Endothelial cell of umbilical vein (primary cell): ENCODE measurements around the gene HS3ST3A1. TPM values are rescaled to one million over a fixed set of nuclear protein-coding genes. Genes with fewer than 3 reads are reported as not detected.

Source experiments
- BruUV-seq: library from RNA; stranded (reverse); fragments of 400-500 nt; replicated peaks from 2 replicates; lab custom pipeline; 2021; lab: Mats Ljungman, UMichigan
- CTCF ChIA-PET: fragments of 300-600, 350-600 bp; sonication (Branson Sonifier 250); formaldehyde crosslinking; loops from one replicate; lab custom pipeline; 2021; ENCODE audit warnings: antibody characterized with exemption, inconsistent platforms; lab: Charles Lee
- POLR2A ChIA-PET: fragments of 300-600, 350-600 bp; sonication (Branson Sonifier 250); formaldehyde crosslinking; loops from one replicate; lab custom pipeline; 2021; ENCODE audit warnings: antibody characterized with exemption, inconsistent platforms; lab: Charles Lee
- DNase-seq: peaks from one replicate; pipeline ENCODE4 v3.0.0-alpha.2; 2011; ENCODE audit warnings: low read depth, low spot score
- FAIRE-seq: peaks from 2 replicates; lab custom pipeline; 2011; peaks lifted over from hg19 to GRCh38; lab: Jason Lieb, UNC
- H2AFZ ChIP-seq: 2 replicates; pipeline ENCODE4 v1.6.0; 2012; ENCODE audit warnings: low read depth, low read length, control low read depth, inconsistent platforms
- H3K27ac ChIP-seq: 2 replicates; pipeline ENCODE4 v1.5.1; 2011; ENCODE audit warnings: low read depth, mild to moderate bottlenecking, control low read depth, low read length, moderate library complexity; ENCODE audit not compliant: insufficient read depth
- H3K27me3 ChIP-seq, 2 experiments: 2 replicates each; pipeline versions ENCODE4 v1.6.0 to v1.6.1; 2011; ENCODE audit warnings: low read length in 2 of 2, mixed read lengths in 1 of 2; ENCODE audit not compliant: control insufficient read depth in 2 of 2, insufficient read depth in 2 of 2
- H3K36me3 ChIP-seq, 2 experiments: 2 replicates in 1 of 2; 3 replicates in 1 of 2; pipeline ENCODE4 v1.5.1; 2011; ENCODE audit warnings: low read length in 2 of 2, mild to moderate bottlenecking in 1 of 2, moderate library complexity in 1 of 2; ENCODE audit not compliant: control insufficient read depth in 2 of 2, insufficient read depth in 2 of 2; ENCODE audit errors: extremely low read depth in 1 of 2
- H3K4me1 ChIP-seq: 3 replicates; pipeline ENCODE4 v1.5.1; 2011; ENCODE audit warnings: mild to moderate bottlenecking, low read length; ENCODE audit not compliant: control insufficient read depth, insufficient read depth; ENCODE audit errors: extremely low read depth
- H3K4me2 ChIP-seq: 2 replicates; pipeline ENCODE4 v1.6.1; 2011; ENCODE audit warnings: low read length, control low read depth, mixed read lengths; ENCODE audit not compliant: insufficient read depth
- H3K4me3 ChIP-seq, 3 experiments: fragments of 200-600 bp in 1 of 3; sonication (generic), shearing (Covaris generic) in 1 of 3; replicated peaks in 1 of 3; 2 replicates each; pipeline ENCODE4 v1.5.1; 2011 to 2016; ENCODE audit warnings: control low read depth in 3 of 3, low read length in 3 of 3, mild to moderate bottlenecking in 2 of 3, inconsistent platforms in 1 of 3, low read depth in 1 of 3, moderate library complexity in 1 of 3; ENCODE audit not compliant: insufficient read depth in 1 of 3
- H3K79me2 ChIP-seq: 2 replicates; pipeline ENCODE4 v1.6.0; 2012; ENCODE audit warnings: low read length, inconsistent platforms; ENCODE audit not compliant: control insufficient read depth, insufficient read depth
- H3K9ac ChIP-seq: replicated peaks from 2 replicates; pipeline ENCODE3; 2011; ENCODE audit warnings: low read length, control low read depth; ENCODE audit not compliant: insufficient read depth; ENCODE audit errors: extremely low read depth
- H3K9me1 ChIP-seq: replicated peaks from 3 replicates; pipeline ENCODE4 v1.6.0; 2011; ENCODE audit warnings: mild to moderate bottlenecking, low read length; ENCODE audit not compliant: control insufficient read depth, insufficient read depth; ENCODE audit errors: extremely low read depth
- H3K9me3 ChIP-seq: replicated peaks from 2 replicates; pipeline ENCODE4 v1.5.1; 2012; ENCODE audit warnings: low read length, inconsistent platforms; ENCODE audit not compliant: control insufficient read depth, insufficient read depth
- H4K20me1 ChIP-seq: replicated peaks from 2 replicates; pipeline ENCODE3; 2011; ENCODE audit warnings: mild to moderate bottlenecking, low read length; ENCODE audit not compliant: control insufficient read depth, insufficient read depth; ENCODE audit errors: extremely low read depth
- CTCF ChIP-seq, 2 donors: IDR thresholded peaks; 1 replicate in 1 of 2; 2 replicates in 1 of 2; pipeline ENCODE4 v1.5.1; 2011; ENCODE audit warnings: low read length in 2 of 2, mild to moderate bottlenecking in 2 of 2, moderate library complexity in 2 of 2, control low read depth in 1 of 2, inconsistent platforms in 1 of 2, low read depth in 1 of 2; ENCODE audit not compliant: insufficient read depth in 1 of 2; ENCODE audit errors: extremely low read depth in 1 of 2
- EZH2 ChIP-seq: IDR thresholded peaks from 2 replicates; pipeline ENCODE4 v1.6.1; 2012; ENCODE audit warnings: borderline replicate concordance, low read depth, mild to moderate bottlenecking, moderate library complexity, low read length, inconsistent platforms; ENCODE audit not compliant: severe bottlenecking
- FOS ChIP-seq: IDR thresholded peaks from 2 replicates; pipeline ENCODE4 v1.6.1; 2011; ENCODE audit warnings: mild to moderate bottlenecking, low read length, moderate library complexity, borderline replicate concordance; ENCODE audit not compliant: insufficient read depth
- GATA2 ChIP-seq: IDR thresholded peaks from 2 replicates; pipeline ENCODE4 v1.7.0; 2011; ENCODE audit warnings: low read depth, mild to moderate bottlenecking, moderate library complexity, mixed read lengths, low read length; ENCODE audit not compliant: insufficient read length, insufficient read depth
- JUN ChIP-seq: IDR thresholded peaks from 2 replicates; pipeline ENCODE4 v1.6.1; 2011; ENCODE audit warnings: borderline replicate concordance, low read depth; ENCODE audit not compliant: insufficient read length, insufficient read depth
- MAX ChIP-seq: IDR thresholded peaks from 2 replicates; pipeline ENCODE4 v1.6.1; 2011; ENCODE audit not compliant: insufficient read depth, insufficient read length
- MYC ChIP-seq: IDR thresholded peaks from one replicate; pipeline ENCODE4 v1.6.1; 2011; ENCODE audit warnings: mild to moderate bottlenecking, low read depth, low read length
- POLR2A ChIP-seq: IDR thresholded peaks from 2 replicates; pipeline ENCODE4 v1.6.1; 2012; ENCODE audit warnings: low read depth, mild to moderate bottlenecking, control low read depth, low read length
- POLR2AphosphoS5 ChIP-seq: IDR thresholded peaks from 2 replicates; pipeline ENCODE4 v1.6.1; 2012; ENCODE audit warnings: low read depth, mild to moderate bottlenecking, control low read depth, low read length, moderate library complexity; ENCODE audit not compliant: insufficient read depth
- dilution Hi-C: fragments of 300-500 bp; cut with MboI; formaldehyde crosslinking; loops from one replicate; pipeline ENCODE4 v1.15.0; 2019; ENCODE audit warnings: low sequenced_read_pairs; ENCODE audit not compliant: extremely low pct_ligation_motif_present
- intact Hi-C: fragments of 100-400 bp; cut with micrococcal nuclease; formaldehyde crosslinking; loops from one replicate; pipeline ENCODE4 v1.10.0; 2022
- polyA plus RNA-seq, 4 experiments: library from polyadenylated mRNA; depleted of rRNA in 3 of 4; stranded (reverse) in 3 of 4; unstranded in 1 of 4; fragments of >200 nt; gene quantifications; 2 replicates each; pipeline versions ENCODE4 v1.2.1 to v1.2.3, GENCODE V29; 2011 to 2012; ENCODE audit warnings: missing spikeins in 1 of 4
- total RNA-seq: library from RNA; stranded (reverse); gene quantifications from 2 replicates; pipeline ENCODE4 v1.2.3, GENCODE V29; 2021

Gene HS3ST3A1
- total and polyA plus RNA-seq, 2 donors (not counting 3 experiments of a cell fraction or from before 2014, with no cell fraction given) = not detected

- intact Hi-C loops = no loop called here
- ChIA-PET CTCF (no interaction called here), POLR2A (no interaction called here)
- Histone ChIP-seq H3K9me3 (peaks cover 5% of the 10 kb centered on the region), H3K27me3 (no peaks in the 10 kb centered on the region), H3K4me3 (no peak overlapping the region), H4K20me1 (no peaks in the 10 kb centered on the region), H3K9ac (no peak overlapping the region), H2AFZ (no peak overlapping the region), H3K27ac (no peak overlapping the region), H3K36me3 (no peaks in the 10 kb centered on the region), H3K4me2 (no peak overlapping the region), H3K79me2 (no peaks in the 10 kb centered on the region), H3K9me1 (no peaks in the 10 kb centered on the region), H3K4me1 (no peaks in the 10 kb centered on the region)
- DNase-seq (no peak), FAIRE-seq (no peak)
- dilution Hi-C loops = no loop called here
- TF ChIP-seq POLR2AphosphoS5 = no peak
- TF ChIP-seq FOS = no peak
- TF ChIP-seq EZH2 = no peak
- no peak for TF ChIP-seq POLR2A
- no peak for TF ChIP-seq JUN
- no peak for TF ChIP-seq CTCF (IDR thresholded peaks at IDR 0.05; ENCODE audit: extremely low read depth in 1 of 2, insufficient read depth in 1 of 2, low read depth in 1 of 2, low read length in 2 of 2)
- TF ChIP-seq MYC = no peak
- no peak for TF ChIP-seq MAX
- no peak for TF ChIP-seq GATA2
- BruUV-seq = no TSS peak
These were observed 79.9 kb downstream of the HS3ST3A1 start for GRCh38 chr17:13521784-13522183.
